H1 (cell line): ENCODE measurements around the gene ZFR. TPM values are rescaled to one million over a fixed set of nuclear protein-coding genes. Genes with fewer than 3 reads are reported as not detected.

ENCODE experiments used
- BACH1 ChIP-seq: IDR thresholded peaks from 2 replicates; pipeline ENCODE4 v1.6.1; 2012; ENCODE audit warnings: low read length, improper control_type of control experiment
- polyA plus RNA-seq, 7 experiments: library from polyadenylated mRNA; depleted of rRNA in 3 of 7; stranded (reverse) in 5 of 7; unstranded in 2 of 7; fragments of >200 nt in 5 of 7; fragments of 200-250 nt in 2 of 7; gene quantifications; 1 replicate in 5 of 7; 2 replicates in 1 of 7; 4 replicates in 1 of 7; pipeline versions ENCODE4 v1.2.1 to v1.2.3, GENCODE V29; 2011 to 2013; ENCODE audit warnings: missing spikeins in 2 of 7, mixed read lengths in 2 of 7
- total RNA-seq: library from RNA; stranded (reverse); fragmentation: NEBNext Ultra II Directional; extraction: Animal tissue kit (Norgen Biotek cat#: 25700); gene quantifications from 2 replicates; pipeline ENCODE4 v1.2.1, GENCODE V29; 2021

Gene ZFR
- total and polyA plus RNA-seq, 2 of the 8 experiments (the other 6 are each of a cell fraction or from before 2014, with no cell fraction given) = 68.8 to 92.7 TPM

- TF ChIP-seq BACH1 = no peak
- TF ChIP-seq, all 59 proteins: peak for 0
Observed at GRCh38 chr5:32388432-32389129, 56.0 kb downstream of the ZFR start (continued).
